ENCODE measurements around the gene INPP5A.

GRCh38 chr10:132601567-132601966 lies 64.0 kb downstream of the INPP5A start:
- TF ChIP-seq CTCF (IDR thresholded peaks at IDR 0.05) (no peak), POLR2A (IDR thresholded peaks at IDR 0.05) (no peak)
